ENCODE measurements around the gene EEF1AKMT3.
"Not testable (repeated sequence)": the region's sequence is repeated elsewhere in the genome, so short reads cannot be mapped to it uniquely, and the experiment has no call there.

The EEF1AKMT3 gene

GRCh38 chr12:57795354-57795753 lies 22.9 kb downstream of the EEF1AKMT3 start:
- DNase-seq, result no peak

GRCh38 chr12:57796996-57797395 lies 24.6 kb downstream of the EEF1AKMT3 start:
- no peak for DNase-seq

- no peak for DNase-seq
Observed at GRCh38 chr12:57797933-57798332, 25.5 kb downstream of the EEF1AKMT3 start.

GRCh38 chr12:57800965-57801364 lies 28.6 kb downstream of the EEF1AKMT3 start:
- no peak for DNase-seq

GRCh38 chr12:57802607-57803006 lies 30.2 kb downstream of the EEF1AKMT3 start:
- no peak for DNase-seq

- peak; percentile 55 for DNase-seq
Observed at GRCh38 chr12:57803319-57803893, 31.0 kb downstream of the EEF1AKMT3 start.

GRCh38 chr12:57806677-57807076 lies 34.3 kb downstream of the EEF1AKMT3 start:
- DNase-seq, result no peak

GRCh38 chr12:57807285-57807684 lies 34.9 kb downstream of the EEF1AKMT3 start:
- no peak for DNase-seq

- DNase-seq, result no peak
Observed at GRCh38 chr12:57808351-57808750, 35.9 kb downstream of the EEF1AKMT3 start.

GRCh38 chr12:57809425-57809824 lies 37.0 kb downstream of the EEF1AKMT3 start:
- no peak for DNase-seq

- DNase-seq, result peak; percentile 57
Observed at GRCh38 chr12:57810450-57810849, 38.0 kb downstream of the EEF1AKMT3 start.

GRCh38 chr12:57811028-57811755 lies 38.8 kb downstream of the EEF1AKMT3 start:
- DNase-seq, result no peak

GRCh38 chr12:57813111-57813970 lies 40.9 kb downstream of the EEF1AKMT3 start:
- no peak for DNase-seq

GRCh38 chr12:57813971-57814772 lies 41.8 kb downstream of the EEF1AKMT3 start:
- DNase-seq, result no peak

GRCh38 chr12:57815177-57816000 lies 43.0 kb downstream of the EEF1AKMT3 start:
- no peak for DNase-seq

GRCh38 chr12:57816001-57816854 lies 43.8 kb downstream of the EEF1AKMT3 start:
- no peak for DNase-seq

- DNase-seq, result peak; percentile 43
Observed at GRCh38 chr12:57816855-57817151, 44.4 kb downstream of the EEF1AKMT3 start.

- no peak for DNase-seq
Observed at GRCh38 chr12:57817261-57817989, 45.0 kb downstream of the EEF1AKMT3 start.

- not testable (repeated sequence) for DNase-seq
Observed at GRCh38 chr12:57817990-57818331, 45.5 kb downstream of the EEF1AKMT3 start.

- not testable (repeated sequence) for DNase-seq
Observed at GRCh38 chr12:57820119-57820518, 47.7 kb downstream of the EEF1AKMT3 start.

GRCh38 chr12:57821015-57821414 lies 48.6 kb downstream of the EEF1AKMT3 start:
- DNase-seq, result not testable (repeated sequence)

Measured in hematopoietic multipotent progenitor cell treated with erythropoietin and hydrocortisone succinate and interleukin-3 and kit ligand, for 6 days (in vitro differentiated cells).